ENCODE measurements around the gene CYP19A1.

The CYP19A1 gene

DNA sequence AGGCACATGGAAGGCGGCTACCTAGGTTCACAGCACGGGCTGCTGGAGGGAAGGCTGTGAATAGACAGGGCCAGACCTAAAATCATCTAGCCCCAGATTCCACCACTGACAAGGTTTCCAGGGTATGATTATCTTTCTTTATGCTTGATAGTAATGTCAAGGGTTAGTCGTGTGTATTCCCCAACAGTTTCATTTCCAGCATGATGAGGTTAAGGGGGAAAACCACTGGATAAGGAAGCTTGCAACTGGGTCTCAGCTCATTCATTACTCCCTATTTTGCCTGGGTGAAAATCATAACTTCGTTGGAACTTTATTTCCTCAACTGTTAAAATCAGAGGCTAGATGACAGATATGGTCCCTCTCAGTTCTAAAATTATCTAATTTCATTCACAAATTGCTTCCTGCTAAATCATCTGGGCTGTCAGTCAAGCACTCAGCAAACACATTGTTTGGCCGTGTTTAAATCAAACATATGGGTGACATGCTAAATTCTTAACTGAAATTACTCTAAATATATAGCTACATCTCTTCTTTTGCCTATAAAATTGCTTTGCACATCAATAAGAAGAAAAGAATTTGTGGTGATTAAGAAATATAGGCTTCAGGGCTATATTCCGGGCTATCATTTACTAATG lies 111.7 kb downstream of the CYP19A1 start:
- no peak for TF ChIP-seq ZNF274 (IDR thresholded peaks at IDR 0.05; ENCODE audit: low read depth, low read length)
- no peak overlapping the region for H3K4me3 ChIP-seq (ENCODE audit: low read length)

DNA sequence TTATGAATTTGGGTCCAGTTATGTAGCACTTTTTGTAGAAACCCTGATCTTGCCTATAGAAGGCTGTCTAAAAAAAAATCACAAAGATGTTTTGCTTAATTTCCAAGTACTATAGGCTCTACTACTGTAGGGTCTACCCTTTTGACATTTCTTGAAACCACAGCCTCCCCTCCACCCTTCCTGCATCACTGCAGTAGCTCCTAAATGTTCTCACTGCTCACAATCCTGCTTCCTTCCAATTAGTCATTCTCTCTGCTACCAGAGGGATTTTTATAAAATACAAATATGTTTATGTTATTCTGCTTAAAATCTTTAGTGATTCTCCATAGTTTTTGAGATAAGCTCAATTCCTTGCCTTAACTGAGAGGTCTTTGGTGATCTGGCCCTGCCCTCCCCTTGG lies 114.0 kb downstream of the CYP19A1 start:
- no peak overlapping the region for H3K4me3 ChIP-seq (ENCODE audit: low read length)
- no peak for TF ChIP-seq ZNF274 (IDR thresholded peaks at IDR 0.05; ENCODE audit: low read depth, low read length)

DNA sequence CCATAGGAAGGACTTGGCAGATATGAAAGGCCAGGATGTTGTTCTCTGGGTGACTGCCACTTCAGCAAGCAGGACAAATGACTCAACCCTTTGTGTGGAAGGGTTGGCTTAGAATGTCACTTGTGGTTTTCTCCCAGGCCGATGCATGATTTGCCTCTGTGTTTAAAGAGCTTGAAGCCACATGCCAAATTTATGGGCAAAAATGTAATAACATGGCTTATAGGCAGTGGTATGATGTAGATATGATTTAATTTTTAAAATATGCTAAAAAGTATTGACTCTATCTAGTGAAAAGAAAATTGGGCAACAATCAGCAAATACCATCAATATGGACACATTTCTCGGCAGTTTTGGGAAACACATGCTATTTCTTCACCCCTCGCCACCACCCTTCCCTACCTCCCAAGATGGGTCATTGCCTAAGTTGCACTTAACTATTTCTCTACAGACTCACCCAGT lies 114.6 kb downstream of the CYP19A1 start:
- no peak overlapping the region for H3K4me3 ChIP-seq (ENCODE audit: low read length)
- TF ChIP-seq ZNF274 (IDR thresholded peaks at IDR 0.05; ENCODE audit: low read depth, low read length): no peak

DNA sequence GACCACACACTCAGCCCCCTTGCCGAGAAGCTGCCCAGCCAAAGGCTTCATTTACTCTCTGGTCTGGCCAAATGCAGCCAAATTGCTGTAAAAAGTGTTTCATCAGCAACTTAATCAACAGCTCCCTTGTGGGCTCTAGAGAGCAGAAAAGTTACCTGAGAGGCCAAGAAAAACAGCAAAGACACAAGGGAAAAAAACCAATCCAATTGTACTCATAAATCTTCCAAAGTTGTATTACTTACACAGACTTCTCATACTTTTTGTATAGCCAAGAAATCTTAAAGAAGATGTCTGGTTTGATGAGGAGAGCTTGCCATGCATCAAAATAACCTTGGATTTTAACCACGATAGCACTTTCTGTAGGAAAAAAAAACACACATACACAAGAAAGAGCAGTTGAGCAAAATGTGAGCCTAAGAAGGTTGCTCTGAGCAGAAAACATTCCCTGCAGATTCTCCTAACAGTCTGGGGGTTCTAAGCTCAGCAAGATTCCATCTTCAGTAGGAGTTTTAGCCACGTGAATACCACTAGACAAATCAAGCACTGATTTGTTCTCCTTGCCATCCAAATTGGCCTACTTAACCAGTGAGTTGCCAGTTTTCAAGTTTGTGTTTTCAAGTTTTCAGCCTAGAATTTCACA lies 120.0 kb downstream of the CYP19A1 start:
- H3K4me3 ChIP-seq (ENCODE audit: low read length): no peak overlapping the region
- TF ChIP-seq ZNF274 (IDR thresholded peaks at IDR 0.05; ENCODE audit: low read depth, low read length): no peak

DNA sequence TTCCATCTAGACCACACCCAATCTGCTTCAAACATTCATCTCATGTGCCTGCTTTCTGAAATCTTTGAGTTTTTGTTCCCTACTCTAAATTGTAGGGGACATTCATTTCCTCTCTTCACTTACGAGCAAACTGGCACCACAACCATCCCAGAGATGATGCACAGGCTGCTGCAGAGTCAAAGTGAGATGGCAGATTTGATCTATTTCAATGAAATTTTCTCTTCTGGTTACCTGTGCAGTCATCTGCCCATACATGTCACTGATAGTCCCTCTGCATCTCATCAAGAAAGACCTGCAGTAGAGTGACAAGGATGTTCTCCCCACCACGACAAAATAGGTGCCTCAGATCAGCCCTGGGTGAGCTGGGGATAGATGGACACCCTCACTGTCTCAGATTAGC lies 125.5 kb downstream of the CYP19A1 start:
- no peak for TF ChIP-seq ZNF274 (IDR thresholded peaks at IDR 0.05; ENCODE audit: low read depth, low read length)
- no peak overlapping the region for H3K4me3 ChIP-seq (ENCODE audit: low read length)

DNA sequence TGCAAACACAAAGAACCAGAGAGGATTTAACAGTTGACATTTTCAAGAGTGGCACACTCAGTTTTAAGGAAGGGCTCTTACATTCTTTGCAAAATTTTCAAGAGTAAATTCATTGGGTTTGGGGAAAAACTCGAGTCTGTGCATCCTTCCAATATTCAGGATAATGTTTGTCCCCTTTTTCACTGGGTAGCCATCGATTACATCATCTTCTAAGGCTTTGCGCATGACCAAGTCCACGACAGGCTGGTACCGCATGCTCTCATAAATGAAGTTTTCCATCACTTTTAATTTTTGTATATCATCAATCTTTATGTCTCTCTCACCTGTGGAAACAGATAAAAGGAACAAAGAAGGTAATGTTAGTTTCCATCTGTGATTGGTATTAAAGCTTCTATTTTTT lies 126.2 kb downstream of the CYP19A1 start:
- no peak for TF ChIP-seq ZNF274 (IDR thresholded peaks at IDR 0.05; ENCODE audit: low read depth, low read length)
- H3K4me3 ChIP-seq (ENCODE audit: low read length): no peak overlapping the region

DNA sequence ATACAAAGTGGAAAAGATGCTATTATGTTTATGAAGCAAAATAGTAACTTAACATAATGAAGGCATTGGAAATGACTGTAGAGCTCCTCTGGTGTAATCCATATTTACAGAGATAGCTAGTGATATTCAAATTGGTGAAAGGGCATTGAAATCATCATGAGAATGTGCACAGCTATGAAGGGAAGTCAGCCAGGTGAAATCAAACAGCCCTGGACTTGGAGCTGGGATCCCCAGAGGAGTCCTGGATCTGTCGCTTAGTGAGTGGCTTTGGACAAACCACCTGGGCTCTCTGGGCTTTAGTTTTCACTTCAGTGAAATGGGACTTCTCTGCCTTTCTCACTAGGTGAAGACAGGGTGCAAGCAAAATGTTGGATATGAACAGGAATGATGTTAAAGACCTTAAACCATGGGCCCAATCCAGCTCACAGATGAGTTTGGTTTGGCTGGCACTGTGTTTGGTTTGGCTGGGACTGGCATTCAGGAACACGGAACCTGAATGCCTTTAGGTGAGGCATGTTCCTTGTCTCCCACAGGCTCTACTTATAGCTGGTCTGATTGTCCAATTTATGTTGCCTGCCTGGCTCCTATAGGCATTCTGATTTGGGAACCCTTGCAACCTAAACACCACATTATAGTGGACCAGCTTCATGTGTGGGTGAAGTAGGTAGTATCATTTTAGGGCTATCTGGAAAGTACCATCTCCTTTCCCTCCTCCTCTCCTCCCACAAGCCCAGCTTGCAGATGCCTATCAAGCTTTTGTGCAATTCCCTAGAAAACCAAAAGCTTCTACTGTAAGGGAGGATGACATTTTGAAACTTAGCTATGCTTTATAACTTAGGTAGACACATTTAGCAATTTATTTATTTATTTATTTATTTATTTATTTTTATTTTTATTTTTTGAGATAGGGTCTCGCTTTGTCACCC lies 133.1 kb downstream of the CYP19A1 start:
- H3K4me3 ChIP-seq (ENCODE audit: low read length): no peak overlapping the region
- TF ChIP-seq ZNF274 (IDR thresholded peaks at IDR 0.05; ENCODE audit: low read depth, low read length): no peak

DNA sequence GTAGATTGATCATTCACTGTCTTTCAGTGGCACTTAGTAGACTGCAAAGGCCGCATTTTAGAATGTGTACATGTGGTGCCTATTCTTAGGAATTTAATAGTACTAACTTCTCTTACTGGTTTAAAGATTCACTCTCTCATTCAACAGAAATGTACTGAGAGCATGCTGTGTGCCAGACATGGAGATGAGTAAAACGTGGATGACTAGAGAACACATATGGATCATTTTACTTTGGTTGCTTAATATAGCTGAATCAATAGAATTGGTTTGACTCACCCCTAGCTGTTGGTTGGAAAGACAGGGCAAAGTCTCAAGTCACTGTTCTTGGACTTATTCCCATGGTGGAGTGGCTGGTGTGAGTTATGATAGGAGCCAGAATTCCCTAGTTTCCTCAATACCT lies 134.6 kb downstream of the CYP19A1 start:
- no peak for TF ChIP-seq ZNF274 (IDR thresholded peaks at IDR 0.05; ENCODE audit: low read depth, low read length)
- H3K4me3 ChIP-seq (ENCODE audit: low read length): no peak overlapping the region

DNA sequence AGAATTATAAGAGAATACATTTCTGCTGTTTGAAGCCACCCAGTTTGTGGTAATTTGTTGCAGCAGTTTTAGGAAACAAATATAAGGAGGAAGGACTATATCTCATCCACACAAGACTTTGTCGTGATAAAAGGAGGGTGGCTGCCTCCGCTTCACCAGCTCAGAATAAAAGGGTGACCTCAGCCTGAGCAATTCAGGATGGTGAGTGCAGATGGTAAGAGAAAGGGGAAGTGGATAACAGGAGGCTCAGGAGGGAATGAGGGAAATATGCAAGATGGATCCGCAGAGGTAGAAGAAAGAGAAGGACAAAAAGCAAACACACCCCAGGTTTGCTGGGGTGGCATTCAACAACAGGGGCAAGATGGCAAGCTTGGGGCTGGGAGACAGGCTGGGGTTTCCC lies 135.6 kb downstream of the CYP19A1 start:
- no peak for TF ChIP-seq ZNF274 (IDR thresholded peaks at IDR 0.05; ENCODE audit: low read depth, low read length)
- H3K4me3 ChIP-seq (ENCODE audit: low read length): no peak overlapping the region

DNA sequence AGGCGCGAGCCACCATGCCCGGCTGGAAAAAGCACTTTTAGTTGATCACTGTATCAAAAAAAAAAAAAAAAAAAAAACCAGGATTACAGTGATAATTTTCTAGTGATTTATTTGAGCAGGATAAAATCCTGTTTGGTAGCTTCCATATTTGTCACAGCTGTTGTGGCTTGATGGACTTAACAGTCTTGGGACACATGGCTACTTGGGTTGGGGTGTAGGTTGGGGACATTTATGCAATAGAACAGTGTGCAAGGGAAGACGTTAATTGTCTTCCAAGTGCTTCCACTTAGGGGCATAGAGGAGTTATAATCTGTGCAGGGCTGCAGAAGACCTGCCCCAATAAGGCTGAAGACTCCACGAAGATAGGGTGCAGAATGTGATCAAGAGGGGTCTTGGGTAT lies 136.8 kb downstream of the CYP19A1 start:
- no peak for TF ChIP-seq ZNF274 (IDR thresholded peaks at IDR 0.05; ENCODE audit: low read depth, low read length)
- no peak overlapping the region for H3K4me3 ChIP-seq (ENCODE audit: low read length)

DNA sequence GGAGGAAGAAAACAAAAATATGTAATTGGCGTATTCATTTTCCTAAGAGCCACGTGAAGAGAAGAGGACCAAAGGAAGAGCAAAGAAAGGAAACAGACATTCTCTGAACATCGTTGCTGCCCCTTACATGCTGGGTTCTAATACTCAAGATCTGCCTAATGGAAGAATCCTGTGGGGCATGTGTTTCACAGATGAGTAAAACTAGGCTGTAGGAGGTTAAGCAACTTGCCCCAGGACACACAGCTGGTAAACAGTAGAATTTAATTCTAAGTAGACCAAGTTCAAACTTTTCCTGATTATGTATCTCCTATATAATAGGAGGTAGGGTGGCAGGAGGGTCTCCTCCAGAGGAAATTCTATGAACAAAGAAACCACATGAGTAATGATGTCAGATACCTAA lies 137.6 kb downstream of the CYP19A1 start:
- no peak for TF ChIP-seq ZNF274 (IDR thresholded peaks at IDR 0.05; ENCODE audit: low read depth, low read length)
- no peak overlapping the region for H3K4me3 ChIP-seq (ENCODE audit: low read length)

DNA sequence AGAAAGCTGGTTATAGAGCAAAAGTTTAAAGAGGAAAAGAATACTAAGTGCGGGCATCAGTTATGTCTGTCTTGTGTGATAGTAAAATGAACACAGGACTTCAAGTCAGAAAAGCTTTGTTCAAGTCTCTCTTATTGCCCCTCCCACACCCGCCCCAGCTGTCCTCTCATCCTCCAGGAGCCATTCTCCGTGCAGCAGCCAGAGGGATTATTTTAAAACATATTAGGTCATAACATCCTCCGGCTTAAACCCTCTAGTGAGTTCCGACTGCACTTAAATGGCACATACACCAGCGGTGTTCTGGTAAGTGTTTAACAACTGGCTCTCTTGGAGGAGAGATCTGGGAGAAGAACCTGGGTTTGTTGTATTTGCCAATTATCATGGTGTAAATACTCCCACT lies 138.9 kb downstream of the CYP19A1 start:
- no peak overlapping the region for H3K4me3 ChIP-seq (ENCODE audit: low read length)
- no peak for TF ChIP-seq ZNF274 (IDR thresholded peaks at IDR 0.05; ENCODE audit: low read depth, low read length)

DNA sequence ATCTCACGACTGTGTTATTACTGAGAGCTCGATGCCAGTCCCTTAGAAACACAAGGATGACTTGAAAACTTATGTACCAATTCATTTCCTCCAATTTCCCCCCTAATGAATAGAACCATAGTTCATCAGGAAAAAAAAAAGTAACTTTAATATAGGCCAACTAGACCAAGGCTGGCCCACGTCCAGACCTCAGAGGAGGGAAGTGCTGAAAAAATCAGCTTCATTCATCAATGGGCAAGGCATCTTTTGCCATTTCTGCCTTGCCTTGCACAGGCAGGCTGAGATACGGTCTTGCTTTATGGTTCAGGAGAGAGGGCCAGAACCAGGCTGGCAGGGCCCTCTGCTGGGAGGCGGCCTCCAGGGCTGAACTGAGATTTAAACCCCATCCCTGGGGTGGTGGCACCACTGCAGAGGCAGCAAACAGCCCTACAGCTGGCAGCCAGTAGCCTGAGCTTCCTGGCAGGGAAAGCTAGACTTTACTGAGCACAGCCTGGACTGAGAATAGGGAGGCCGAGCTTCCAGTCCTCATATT lies 139.6 kb downstream of the CYP19A1 start:
- no peak for TF ChIP-seq ZNF274 (IDR thresholded peaks at IDR 0.05; ENCODE audit: low read depth, low read length)
- no peak overlapping the region for H3K4me3 ChIP-seq (ENCODE audit: low read length)

DNA sequence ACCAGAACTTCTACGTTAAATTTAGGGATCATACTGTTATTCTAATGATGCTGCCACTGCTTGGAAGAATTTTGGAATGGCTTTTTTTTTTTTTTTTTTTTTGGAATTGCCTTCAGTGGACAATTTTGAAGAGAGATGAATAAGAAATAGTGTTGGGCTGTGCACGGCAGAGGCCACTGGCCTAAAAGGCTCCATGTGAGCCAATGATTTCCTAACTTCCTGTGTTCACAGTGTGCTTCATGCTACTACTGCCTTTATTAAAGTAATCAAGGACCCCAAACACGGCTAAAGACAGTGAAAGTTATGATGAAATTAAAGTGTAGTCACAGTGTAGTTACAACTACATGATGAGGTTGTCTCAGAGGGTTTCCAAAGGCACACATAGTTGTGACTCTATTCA lies 142.9 kb downstream of the CYP19A1 start:
- no peak overlapping the region for H3K4me3 ChIP-seq (ENCODE audit: low read length)
- TF ChIP-seq ZNF274 (IDR thresholded peaks at IDR 0.05; ENCODE audit: low read depth, low read length): no peak
